HEK293T (cell line): ENCODE data around the gene GALNT12.

Experiments used
- BHLHE40 ChIP-seq: fragments of 450-650 bp; IDR thresholded peaks from 2 replicates; pipeline ENCODE4 v1.6.1; 2016; ENCODE audit warnings: mild to moderate bottlenecking, moderate library complexity, borderline replicate concordance
- SP1 ChIP-seq: fragments of 450-650 bp; IDR thresholded peaks from 2 replicates; pipeline ENCODE4 v1.6.1; 2017

GRCh38 chr9:98796364-98797101 lies 10.9 kb upstream of the GALNT12 start, which contains the start of gene ANKS6:
- TF ChIP-seq SP1 (no peak), BHLHE40 (no peak)
